WTC11 (cell line): ENCODE measurements around the gene FCN2. TPM values are rescaled to one million over a fixed set of nuclear protein-coding genes. Genes with fewer than 3 reads are reported as not detected.
"Not testable (repeated sequence)": the region's sequence is repeated elsewhere in the genome, so short reads cannot be mapped to it uniquely, and the experiment has no call there.

Source experiments
- ATAC-seq: fragments of 200-7000 bp; cut with Tn5 transposase; 2 replicates; pipeline ENCODE4 v1.10.0; 2021; ENCODE audit warnings: mild to moderate bottlenecking, moderate library complexity
- CTCF ChIA-PET: fragments of 300-600 bp; sonication (Branson Sonifier 250); formaldehyde crosslinking; loops from one replicate; lab custom pipeline; 2021; ENCODE audit warnings: antibody characterized with exemption; lab: Charles Lee
- POLR2A ChIA-PET: fragments of 350-600 bp; sonication (Branson Sonifier 250); formaldehyde crosslinking; loops from one replicate; lab custom pipeline; 2021; ENCODE audit warnings: antibody characterized with exemption; lab: Charles Lee
- DNase-seq: peaks from one replicate; pipeline ENCODE4 v3.0.0; 2021; ENCODE audit warnings: low spot score
- H3K27ac Mint-ChIP-seq: 2 replicates; pipeline ENCODE4 v1.8.0; 2021; ENCODE audit warnings: mixed read lengths
- H3K27me3 Mint-ChIP-seq: 2 replicates; pipeline ENCODE4 v1.8.0; 2021; ENCODE audit warnings: low read depth, mild to moderate bottlenecking, moderate library complexity, mixed read lengths
- H3K36me3 Mint-ChIP-seq: 2 replicates; pipeline ENCODE4 v1.8.0; 2021; ENCODE audit warnings: mixed read lengths
- H3K4me1 Mint-ChIP-seq: 2 replicates; pipeline ENCODE4 v1.8.0; 2022; ENCODE audit warnings: mixed read lengths
- H3K4me3 Mint-ChIP-seq: 2 replicates; pipeline ENCODE4 v1.8.0; 2021; ENCODE audit warnings: mild to moderate bottlenecking, moderate library complexity, mixed read lengths
- H3K9me3 Mint-ChIP-seq: 2 replicates; pipeline ENCODE4 v1.8.0; 2021; ENCODE audit warnings: mixed read lengths
- ARID4B ChIP-seq: sonication (generic); formaldehyde crosslinking; IDR thresholded peaks from 2 replicates; pipeline ENCODE4 v1.8.0; 2023; ENCODE audit warnings: missing genetic modification reagents, mild to moderate bottlenecking, borderline replicate concordance
- ATF3 ChIP-seq: sonication (generic); formaldehyde crosslinking; conservative IDR thresholded peaks from 2 replicates; pipeline ENCODE4 v1.8.1; 2022; ENCODE audit warnings: mild to moderate bottlenecking, missing genetic modification reagents
- CBFB ChIP-seq: sonication (generic); formaldehyde crosslinking; IDR thresholded peaks from 2 replicates; pipeline ENCODE4 v1.8.1; 2022; ENCODE audit warnings: mild to moderate bottlenecking, low read depth, missing genetic modification reagents
- EMX1 ChIP-seq: fragments of 250-450 bp; sonication (Bioruptor Pico); IDR thresholded peaks from 2 replicates; pipeline ENCODE4 v1.8.0; 2021; ENCODE audit warnings: mild to moderate bottlenecking
- ERG ChIP-seq: fragments of 250-450 bp; sonication (Bioruptor Pico); IDR thresholded peaks from 2 replicates; pipeline ENCODE4 v1.8.0; 2021; ENCODE audit warnings: mild to moderate bottlenecking
- HMGA2 ChIP-seq: fragments of 250-450 bp; sonication (Bioruptor Pico); IDR thresholded peaks from 2 replicates; pipeline ENCODE4 v1.4.0; 2021; ENCODE audit warnings: mild to moderate bottlenecking, moderate library complexity
- MYBL2 ChIP-seq: sonication (generic); formaldehyde crosslinking; IDR thresholded peaks from 2 replicates; pipeline ENCODE4 v1.8.1; 2023; ENCODE audit warnings: mild to moderate bottlenecking, moderate library complexity, missing genetic modification reagents
- NR2C2 ChIP-seq: sonication (generic); formaldehyde crosslinking; IDR thresholded peaks from 2 replicates; pipeline ENCODE4 v1.8.0; 2022; ENCODE audit warnings: mild to moderate bottlenecking, missing genetic modification reagents
- PRDM15 ChIP-seq: sonication (generic); formaldehyde crosslinking; IDR thresholded peaks from 2 replicates; pipeline ENCODE4 v1.8.0; 2022; ENCODE audit warnings: missing genetic modification reagents
- ZNF281 ChIP-seq: sonication (generic); formaldehyde crosslinking; IDR thresholded peaks from 2 replicates; pipeline ENCODE4 v1.8.0; 2023; ENCODE audit warnings: mild to moderate bottlenecking, missing genetic modification reagents
- ZNF423 ChIP-seq: fragments of 250-450 bp; sonication (Bioruptor Pico); IDR thresholded peaks from 2 replicates; pipeline ENCODE4 v2.1.2; 2022; ENCODE audit warnings: mild to moderate bottlenecking, moderate library complexity
- total RNA-seq: library from RNA; stranded (reverse); gene quantifications from 3 replicates; pipeline ENCODE4 v1.2.3, GENCODE V29; 2021
- TF ChIP-seq, protein P1 (sequence below): sonication (generic); formaldehyde crosslinking; IDR thresholded peaks from 2 replicates; pipeline ENCODE4 v1.8.1; 2023; ENCODE audit warnings: mild to moderate bottlenecking, missing genetic modification reagents

The FCN2 gene
- total RNA-seq, 1 experiment from 2014 or later: not detected

DNA sequence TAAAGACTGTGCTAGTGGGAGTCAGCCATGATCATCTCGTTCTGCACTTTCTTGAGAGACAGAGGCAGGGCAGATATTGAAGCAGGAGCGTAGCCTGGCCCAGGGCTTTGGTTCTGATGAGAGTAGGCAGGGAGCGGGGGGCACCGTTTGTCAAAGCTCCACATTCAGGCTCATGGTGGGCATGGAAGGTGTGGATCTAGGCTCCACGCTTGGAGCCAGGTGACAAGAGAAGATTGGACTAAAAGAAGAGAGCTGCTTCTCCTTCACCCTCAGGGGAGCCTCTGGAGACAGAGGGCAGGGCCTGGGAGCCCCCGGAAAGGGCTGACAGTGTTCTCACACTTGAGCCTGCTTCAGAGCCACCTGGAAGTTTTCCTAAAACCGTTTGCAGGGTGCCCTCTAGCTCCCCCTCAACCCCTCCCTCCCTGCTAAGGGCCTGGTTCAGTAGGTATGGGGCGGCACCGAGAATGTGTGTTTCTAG lies 24.7 kb upstream of the FCN2 start (continued):
- no peak for TF ChIP-seq ARID4B (CRISPR knock-in tag)
- no peak for TF ChIP-seq HMGA2 (CRISPR knock-in tag)
- TF ChIP-seq, protein P1, sequence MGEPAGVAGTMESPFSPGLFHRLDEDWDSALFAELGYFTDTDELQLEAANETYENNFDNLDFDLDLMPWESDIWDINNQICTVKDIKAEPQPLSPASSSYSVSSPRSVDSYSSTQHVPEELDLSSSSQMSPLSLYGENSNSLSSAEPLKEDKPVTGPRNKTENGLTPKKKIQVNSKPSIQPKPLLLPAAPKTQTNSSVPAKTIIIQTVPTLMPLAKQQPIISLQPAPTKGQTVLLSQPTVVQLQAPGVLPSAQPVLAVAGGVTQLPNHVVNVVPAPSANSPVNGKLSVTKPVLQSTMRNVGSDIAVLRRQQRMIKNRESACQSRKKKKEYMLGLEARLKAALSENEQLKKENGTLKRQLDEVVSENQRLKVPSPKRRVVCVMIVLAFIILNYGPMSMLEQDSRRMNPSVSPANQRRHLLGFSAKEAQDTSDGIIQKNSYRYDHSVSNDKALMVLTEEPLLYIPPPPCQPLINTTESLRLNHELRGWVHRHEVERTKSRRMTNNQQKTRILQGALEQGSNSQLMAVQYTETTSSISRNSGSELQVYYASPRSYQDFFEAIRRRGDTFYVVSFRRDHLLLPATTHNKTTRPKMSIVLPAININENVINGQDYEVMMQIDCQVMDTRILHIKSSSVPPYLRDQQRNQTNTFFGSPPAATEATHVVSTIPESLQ (CRISPR knock-in tag): no peak
- no peak for TF ChIP-seq NR2C2 (CRISPR knock-in tag)
- TF ChIP-seq, all 79 proteins: peak for 0

- H3K4me1 Mint-ChIP-seq, CTCF ChIA-PET, H3K36me3 Mint-ChIP-seq, H3K4me3 Mint-ChIP-seq, H3K27me3 Mint-ChIP-seq, DNase-seq, ATAC-seq, H3K27ac Mint-ChIP-seq, POLR2A ChIA-PET: not testable (repeated sequence)
- peaks cover 26% of the 10 kb centered on the region for H3K9me3 Mint-ChIP-seq
Measured at GRCh38 chr9:134857451-134857850, 23.2 kb upstream of the FCN2 start.

DNA sequence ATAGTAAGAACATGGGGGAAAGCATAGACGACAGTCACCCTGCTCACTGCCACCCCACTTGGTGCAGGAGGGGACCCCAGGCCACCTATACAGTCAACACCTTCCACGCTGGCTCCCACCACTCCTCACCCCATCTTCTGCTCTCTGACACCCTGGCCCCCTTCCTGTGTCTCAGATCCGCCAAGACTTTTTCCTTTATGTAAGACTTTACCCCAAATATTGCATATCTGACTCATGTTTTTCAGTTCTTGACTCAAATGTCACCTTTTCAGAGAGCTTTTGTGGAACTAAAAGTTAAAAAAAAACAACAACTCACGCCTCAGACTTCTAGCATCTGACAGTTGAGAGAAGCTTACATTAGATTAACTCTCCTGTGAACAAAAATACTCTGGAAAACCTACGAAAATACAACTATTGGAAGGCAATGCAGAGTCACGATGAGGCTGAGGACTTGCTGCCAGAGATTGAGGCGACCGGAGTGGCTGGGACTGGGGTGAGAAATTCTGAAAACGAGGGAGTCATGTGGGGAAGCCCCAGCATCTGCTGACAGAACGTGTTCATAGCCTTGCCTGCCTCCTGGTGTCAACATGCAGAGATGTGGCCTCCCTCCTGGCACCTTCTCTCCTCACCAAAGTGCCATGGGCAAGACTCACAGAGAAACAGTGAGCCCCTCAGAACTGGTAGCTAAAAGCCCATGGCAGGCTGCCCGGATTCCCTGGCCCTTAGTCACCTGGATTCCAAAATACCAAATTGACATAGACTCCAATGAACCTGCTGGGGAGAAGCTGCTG lies 22.4 kb upstream of the FCN2 start:
- no peak for ATAC-seq
- TF ChIP-seq NR2C2 (CRISPR knock-in tag) (no peak), ATF3 (no peak), ERG (CRISPR knock-in tag) (no peak), ZNF281 (no peak), CBFB (CRISPR knock-in tag) (no peak), EMX1 (CRISPR knock-in tag) (no peak), PRDM15 (no peak), MYBL2 (no peak), ZNF423 (CRISPR knock-in tag) (no peak)
- TF ChIP-seq, all 79 proteins: peak for 0
- DNase-seq: no peak
- POLR2A ChIA-PET: no interaction called here
- H3K9me3 Mint-ChIP-seq: peaks cover 26% of the 10 kb centered on the region
- no peak overlapping the region for H3K27ac Mint-ChIP-seq
- H3K4me1 Mint-ChIP-seq: no peaks in the 10 kb centered on the region
- no peaks in the 10 kb centered on the region; the same call in 1 of the 2 replicates for H3K27me3 Mint-ChIP-seq
- CTCF ChIA-PET: interaction anchor here (1.3 kb wide), 1 partner anchor 80 kb away, joined by 5 read pairs; no protein-coding TSS in a partner anchor
- H3K36me3 Mint-ChIP-seq: 0 out of 2 replicates have a peak, but pooled peaks cover 2% of the 10 kb centered on the region
- H3K4me3 Mint-ChIP-seq: no peak overlapping the region
